ENCODE measurements around the gene ATP6AP1.

Gene ATP6AP1

DNA sequence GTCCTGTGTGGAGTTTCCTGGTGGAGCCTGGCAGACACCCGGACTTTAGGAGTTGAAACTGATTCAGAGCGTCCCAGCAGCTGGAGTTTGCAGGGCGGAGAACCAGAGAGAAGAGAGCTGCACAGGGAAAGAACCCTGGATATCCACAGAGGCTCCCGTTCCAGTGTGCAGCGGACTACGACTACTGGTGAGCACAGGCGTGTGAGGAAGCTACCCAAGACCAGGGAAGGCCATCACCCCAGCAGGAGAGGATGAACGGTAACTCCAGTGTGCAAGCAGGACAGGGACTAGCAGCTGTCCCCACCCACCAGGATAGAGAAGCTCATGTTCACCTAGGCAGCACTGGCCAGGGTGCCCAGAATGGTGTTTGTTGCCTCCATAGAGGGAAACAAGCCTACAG lies 48.3 kb downstream of the ATP6AP1 start:
- peaks cover 22% of the 10 kb centered on the region for H3K36me3 Mint-ChIP-seq (ENCODE audit: low read depth)
- H3K4me1 Mint-ChIP-seq (ENCODE audit: low read depth): peaks cover 19% of the 10 kb centered on the region
- H3K9me3 Mint-ChIP-seq: no peaks in the 10 kb centered on the region
- H3K27me3 Mint-ChIP-seq: peaks cover 9% of the 10 kb centered on the region
- H3K4me3 Mint-ChIP-seq: no peak overlapping the region
- no peak for DNase-seq
- no peak overlapping the region for H3K27ac Mint-ChIP-seq

DNA sequence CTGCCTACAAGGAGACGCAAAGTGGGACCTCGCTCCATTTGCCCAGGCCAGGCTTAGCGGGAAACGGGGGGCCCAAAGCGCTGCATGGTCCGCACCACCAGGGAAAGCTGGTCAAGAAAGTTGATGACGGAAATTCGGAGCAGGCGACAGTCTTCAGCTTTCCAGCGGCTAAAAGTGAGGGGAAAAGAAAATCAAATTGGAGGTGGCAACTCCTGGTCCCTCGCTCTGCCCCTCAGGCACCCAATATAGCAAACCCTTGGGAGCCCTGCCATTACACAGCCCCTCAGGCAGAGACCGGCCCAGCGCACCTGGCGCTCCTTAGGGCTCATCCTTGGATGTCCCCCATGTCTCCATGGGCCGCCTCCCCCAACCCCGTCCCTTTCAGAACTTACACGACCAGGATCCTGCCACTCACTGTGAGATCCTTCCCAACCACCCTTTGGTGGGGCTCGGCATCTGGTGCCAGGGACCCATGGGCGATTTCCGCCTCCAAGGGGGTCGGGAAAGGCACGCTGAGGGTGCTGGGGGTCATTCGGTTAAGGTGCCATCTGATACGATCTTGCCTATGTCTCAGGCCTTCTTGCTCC lies 49.5 kb downstream of the ATP6AP1 start:
- H3K4me1 Mint-ChIP-seq (ENCODE audit: low read depth): peaks cover 19% of the 10 kb centered on the region
- H3K36me3 Mint-ChIP-seq (ENCODE audit: low read depth): peaks cover 13% of the 10 kb centered on the region
- peak overlapping the region; percentile 84 for H3K4me3 Mint-ChIP-seq
- H3K27ac Mint-ChIP-seq: peak overlapping the region; percentile 94
- no peaks in the 10 kb centered on the region for H3K9me3 Mint-ChIP-seq
- H3K27me3 Mint-ChIP-seq: peaks cover 15% of the 10 kb centered on the region
- DNase-seq: no peak

DNA sequence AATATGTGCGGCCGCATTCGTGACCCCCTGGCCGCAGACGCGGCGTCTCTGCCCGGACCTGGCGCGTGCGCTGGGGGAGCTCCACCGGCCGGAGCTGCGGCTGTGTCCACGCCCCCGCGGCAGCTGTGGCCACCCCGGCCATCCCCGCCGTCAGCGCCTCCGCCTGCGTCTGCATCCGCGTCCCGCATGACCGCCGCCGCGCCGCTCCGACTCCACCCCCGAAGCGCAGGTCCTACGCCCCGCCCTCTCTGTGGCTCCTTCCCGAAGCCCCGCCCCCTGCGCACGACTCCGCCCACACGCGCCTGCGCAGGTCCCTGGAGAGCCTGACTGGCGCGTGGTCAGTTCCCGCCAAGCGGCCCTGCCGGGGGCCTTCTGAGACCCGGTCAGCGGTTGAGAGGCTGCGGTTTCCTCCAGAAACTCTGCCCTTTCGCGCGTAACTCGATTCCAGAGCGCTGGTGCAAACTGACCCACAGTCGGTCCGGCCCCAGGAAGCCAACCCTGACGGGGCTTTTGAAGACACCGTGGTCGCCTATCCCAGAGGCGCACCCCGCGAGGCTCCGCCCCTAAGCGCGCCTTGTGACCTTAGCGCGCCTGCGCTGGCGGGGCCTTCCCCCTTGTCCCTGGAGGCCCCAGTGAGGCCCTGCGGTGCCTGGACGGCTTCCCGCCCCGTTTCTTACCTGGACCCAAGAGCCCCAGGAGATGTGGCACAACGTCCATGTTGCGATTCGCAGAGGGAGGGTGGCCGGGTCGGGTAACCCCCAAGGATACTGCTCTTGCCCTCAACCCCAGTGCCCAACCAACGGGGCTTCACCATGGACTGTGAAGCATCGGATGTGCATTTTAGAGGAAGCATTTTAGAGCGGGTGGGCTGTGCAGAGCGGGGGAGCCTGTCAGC lies 50.5 kb downstream of the ATP6AP1 start, which contains the start of gene LAGE3:
Gene LAGE3, minus strand, starts transcription at position 554 of the 895 bp plus-strand sequence. Its CDS starts 366 bp downstream, at position 188.
- Mint-ChIP-seq H3K27me3 (peaks cover 19% of the 10 kb centered on the region), H3K4me3 (peak within 1 kb of the TSS; percentile 84), H3K9me3 (no peaks in the 10 kb centered on the region), H3K4me1 (ENCODE audit: low read depth) (peaks cover 27% of the 10 kb centered on the region), H3K36me3 (ENCODE audit: low read depth) (peaks cover 15% of the 10 kb centered on the region), H3K27ac (peak within 1 kb of the TSS; percentile 94)
- peak; percentile 97 for DNase-seq

DNA sequence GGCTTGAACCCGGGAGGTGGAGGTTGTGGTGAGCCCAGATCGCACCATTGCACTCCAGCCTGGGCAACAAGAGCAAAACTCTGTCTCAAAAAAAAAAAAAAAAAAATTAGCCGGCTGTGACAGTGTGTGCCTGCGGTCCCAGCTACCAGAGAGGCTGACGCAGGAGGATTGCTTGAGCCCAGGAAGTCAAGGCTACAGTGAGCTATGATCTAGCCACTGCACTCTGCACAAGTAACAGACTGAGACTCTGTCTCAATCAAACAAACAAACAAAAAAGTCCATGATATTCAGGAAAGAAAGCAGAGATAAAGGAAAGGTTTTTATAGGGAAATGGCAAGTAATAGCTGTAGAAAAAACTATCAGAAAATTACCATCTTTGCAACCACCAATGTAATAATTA lies 52.7 kb downstream of the ATP6AP1 start:
- Mint-ChIP-seq H3K36me3 (ENCODE audit: low read depth) (peaks cover 26% of the 10 kb centered on the region), H3K4me1 (ENCODE audit: low read depth) (peaks cover 32% of the 10 kb centered on the region), H3K27ac (no peak overlapping the region), H3K27me3 (peaks cover 14% of the 10 kb centered on the region), H3K4me3 (no peak overlapping the region), H3K9me3 (no peaks in the 10 kb centered on the region)
- no peak for DNase-seq

DNA sequence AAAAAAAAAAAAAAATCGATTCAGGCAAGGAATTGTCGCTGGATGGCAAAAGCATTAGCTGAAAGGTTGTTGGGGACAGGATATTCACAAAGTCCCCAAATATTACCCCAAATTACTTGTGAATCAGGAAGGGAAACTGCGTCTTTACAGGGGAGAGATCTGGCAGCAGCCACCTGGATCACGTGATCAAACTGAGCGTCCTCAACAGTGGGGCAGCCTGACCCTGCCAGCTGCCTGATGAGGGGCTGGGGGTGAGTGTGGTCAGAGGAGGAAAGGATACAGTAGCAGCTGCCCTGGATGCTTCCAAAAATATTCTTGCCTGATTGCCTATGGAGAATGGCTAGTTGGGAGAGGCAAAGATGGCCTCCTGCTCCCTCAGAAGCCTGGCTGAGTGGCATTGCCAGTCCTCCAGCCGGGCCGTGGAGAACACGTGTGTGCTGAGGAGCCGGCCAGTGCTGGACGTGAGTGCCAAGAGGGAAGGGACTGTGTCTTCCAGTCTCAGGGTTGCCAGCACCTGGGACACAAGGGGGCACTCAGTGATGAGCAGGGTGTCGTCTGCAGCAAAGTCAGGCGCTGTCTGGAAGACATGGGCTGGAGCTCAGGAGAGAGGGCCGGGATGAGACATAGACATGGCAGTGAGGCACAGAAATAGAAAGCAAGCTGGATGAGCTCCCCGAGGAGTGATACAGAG lies 53.6 kb downstream of the ATP6AP1 start:
- peaks cover 34% of the 10 kb centered on the region for H3K4me1 Mint-ChIP-seq (ENCODE audit: low read depth)
- H3K9me3 Mint-ChIP-seq: no peaks in the 10 kb centered on the region
- no peak for DNase-seq
- H3K4me3 Mint-ChIP-seq: no peak overlapping the region
- H3K27ac Mint-ChIP-seq: no peak overlapping the region
- peaks cover 28% of the 10 kb centered on the region for H3K36me3 Mint-ChIP-seq (ENCODE audit: low read depth)
- H3K27me3 Mint-ChIP-seq: peaks cover 14% of the 10 kb centered on the region

DNA sequence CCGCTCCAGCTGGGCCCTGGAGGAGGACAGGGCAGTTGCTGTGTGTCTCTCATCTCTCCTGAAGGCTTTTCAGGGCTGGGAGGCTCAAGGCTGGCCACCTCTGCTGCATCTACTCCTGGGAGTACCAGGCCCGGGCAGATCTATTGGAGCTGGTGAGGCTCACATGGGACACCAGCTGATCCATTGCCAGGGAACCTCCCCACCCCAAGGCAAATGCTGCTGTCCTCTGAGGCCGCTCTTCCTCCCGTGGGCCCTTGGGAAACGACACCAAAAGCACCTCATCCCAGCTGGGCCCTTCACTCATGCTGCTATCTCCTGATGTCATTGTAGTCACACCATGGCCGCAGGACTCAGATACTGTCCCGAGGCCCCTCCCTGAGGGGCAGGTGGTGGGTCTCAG lies 54.3 kb downstream of the ATP6AP1 start:
- DNase-seq: no peak
- Mint-ChIP-seq H3K27me3 (peaks cover 15% of the 10 kb centered on the region), H3K4me1 (ENCODE audit: low read depth) (peaks cover 29% of the 10 kb centered on the region), H3K4me3 (no peak overlapping the region), H3K27ac (no peak overlapping the region), H3K9me3 (no peaks in the 10 kb centered on the region), H3K36me3 (ENCODE audit: low read depth) (peaks cover 36% of the 10 kb centered on the region)

DNA sequence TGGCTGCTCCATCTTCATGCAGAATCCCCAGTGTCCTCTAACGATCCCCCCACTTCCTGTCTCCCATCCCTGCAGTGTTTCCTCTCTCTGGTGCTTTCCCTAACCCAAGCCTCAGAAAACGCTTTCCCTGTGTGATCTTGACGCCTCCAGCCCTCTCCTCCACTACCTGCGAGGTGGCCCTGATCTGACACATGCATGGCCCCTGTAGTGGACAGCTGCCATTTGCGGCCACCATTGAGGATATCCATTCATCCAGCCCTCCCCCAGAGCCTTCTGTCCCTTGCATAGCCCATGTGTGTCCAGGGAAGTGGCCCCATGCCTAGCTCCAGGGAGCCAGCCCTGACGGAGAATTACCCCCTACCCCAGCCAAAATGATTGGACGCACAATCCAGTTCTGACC lies 54.8 kb downstream of the ATP6AP1 start:
- Mint-ChIP-seq H3K4me1 (ENCODE audit: low read depth) (peaks cover 33% of the 10 kb centered on the region), H3K36me3 (ENCODE audit: low read depth) (peaks cover 41% of the 10 kb centered on the region), H3K9me3 (no peaks in the 10 kb centered on the region), H3K4me3 (peak overlapping the region; percentile 13), H3K27ac (peak overlapping the region; percentile 67), H3K27me3 (peaks cover 19% of the 10 kb centered on the region)
- no peak for DNase-seq

DNA sequence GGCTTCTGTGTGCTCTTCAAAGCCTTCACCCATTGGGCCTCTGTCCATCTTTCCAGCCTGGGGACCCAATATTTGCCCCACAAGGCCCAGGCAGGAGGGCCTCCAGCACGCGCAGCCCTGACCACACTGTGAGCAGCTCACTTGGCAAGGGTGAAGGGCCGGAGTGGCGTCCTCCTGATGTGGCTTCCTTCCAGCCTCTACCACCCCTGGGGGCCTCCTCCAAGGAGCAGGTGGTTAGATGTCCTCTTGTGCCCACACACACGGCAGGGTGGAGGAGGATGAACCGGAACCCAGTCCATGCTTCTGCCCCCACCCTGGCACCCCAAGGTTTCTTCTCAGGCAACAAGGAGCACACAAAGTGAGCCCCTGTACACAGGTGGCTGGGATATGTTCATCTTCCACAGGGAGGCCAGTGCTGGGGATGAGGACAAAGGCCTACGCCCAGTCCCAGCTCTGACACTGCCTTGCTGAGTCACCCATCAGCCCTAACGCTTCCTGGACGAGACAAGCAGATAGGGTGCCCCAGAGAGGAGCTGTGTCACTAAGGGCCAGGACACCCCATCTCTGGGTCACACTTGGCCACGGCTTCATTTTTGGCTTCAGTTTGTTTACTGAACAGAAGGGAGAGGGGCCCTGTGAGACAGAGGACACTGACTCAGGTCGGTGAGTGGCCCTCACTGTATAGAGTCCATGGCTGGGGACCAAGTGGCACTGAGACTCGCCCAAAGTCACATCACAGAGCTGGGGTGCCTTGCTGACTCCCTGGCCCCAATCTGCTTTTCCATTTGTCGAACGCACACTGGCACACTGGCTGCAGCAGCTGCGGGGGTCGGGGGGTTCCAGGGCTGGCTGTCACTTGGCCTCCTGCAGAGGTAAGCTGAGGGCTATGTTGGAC lies 56.0 kb downstream of the ATP6AP1 start:
- Mint-ChIP-seq H3K36me3 (ENCODE audit: low read depth) (peaks cover 48% of the 10 kb centered on the region), H3K27ac (peak overlapping the region; percentile 61), H3K27me3 (peaks cover 19% of the 10 kb centered on the region), H3K4me3 (peak overlapping the region; percentile 78), H3K9me3 (no peaks in the 10 kb centered on the region), H3K4me1 (ENCODE audit: low read depth) (peaks cover 40% of the 10 kb centered on the region)
- DNase-seq: no peak

DNA sequence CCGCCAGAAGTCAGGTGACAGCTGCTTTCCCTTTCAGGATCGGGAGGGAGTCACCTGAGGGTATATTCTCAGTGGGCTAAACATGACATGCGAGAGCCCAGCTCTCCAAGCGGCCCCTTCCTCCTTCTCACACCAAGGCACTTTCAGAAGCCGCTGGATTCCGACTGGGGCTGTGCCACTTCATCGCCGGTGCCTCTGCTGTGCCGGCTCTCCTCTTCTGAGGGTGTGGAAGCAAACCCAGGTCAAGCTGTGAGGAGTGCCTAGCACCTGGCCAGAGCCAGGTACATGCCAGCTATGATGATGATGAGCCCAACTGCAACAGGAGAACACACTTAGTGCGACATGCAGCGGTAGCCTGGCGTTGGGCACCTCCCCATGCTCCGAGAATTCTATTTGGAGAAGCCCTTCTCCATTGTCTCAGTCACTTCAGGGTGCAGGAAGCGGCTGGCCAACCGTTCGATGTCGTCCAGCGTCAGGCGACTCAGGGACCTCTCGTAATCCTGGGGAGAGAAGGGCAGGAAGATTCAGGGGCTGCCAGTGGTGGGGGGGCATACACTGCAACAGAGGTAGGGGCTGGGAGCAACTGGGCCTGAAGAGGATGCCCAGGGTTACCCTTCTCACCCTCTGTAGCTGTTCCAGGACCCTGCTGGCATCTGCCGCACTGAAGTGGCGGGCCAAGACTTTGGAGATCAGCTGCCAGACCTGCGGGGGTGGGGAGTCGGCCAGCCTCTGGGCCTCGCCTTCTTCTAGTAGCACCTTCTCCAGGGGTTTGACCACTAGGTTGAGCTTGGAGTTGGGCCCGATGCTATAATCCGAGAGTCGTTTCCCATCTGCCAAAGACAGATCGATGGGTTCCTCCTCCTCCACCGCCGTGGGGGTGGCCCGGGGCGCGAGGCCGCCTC lies 56.9 kb downstream of the ATP6AP1 start:
- no peak for DNase-seq
- Mint-ChIP-seq H3K4me1 (ENCODE audit: low read depth) (peaks cover 39% of the 10 kb centered on the region), H3K36me3 (ENCODE audit: low read depth) (peaks cover 55% of the 10 kb centered on the region), H3K27me3 (peaks cover 19% of the 10 kb centered on the region), H3K9me3 (no peaks in the 10 kb centered on the region), H3K4me3 (peak overlapping the region; percentile 78), H3K27ac (peak overlapping the region; percentile 61)

DNA sequence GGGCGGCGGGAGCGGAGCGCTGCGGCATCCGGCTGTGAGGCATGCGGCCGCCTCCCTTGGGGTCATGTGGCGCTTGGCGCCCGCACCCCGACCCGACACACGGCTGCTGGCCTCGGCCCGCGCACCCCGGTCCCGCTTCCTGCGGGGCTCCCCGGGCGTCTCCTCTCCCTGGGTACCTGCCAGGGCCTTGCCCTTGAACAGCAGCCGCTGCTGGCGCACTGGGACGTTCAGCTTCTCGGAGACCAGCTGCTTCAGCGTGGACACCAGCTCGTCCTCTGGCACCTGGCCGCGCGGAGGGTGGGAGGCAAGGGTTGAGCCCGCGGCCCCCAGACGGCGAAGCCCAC lies 57.5 kb downstream of the ATP6AP1 start:
- no peaks in the 10 kb centered on the region for H3K9me3 Mint-ChIP-seq
- no peak overlapping the region for H3K27ac Mint-ChIP-seq
- peak overlapping the region; percentile 78 for H3K4me3 Mint-ChIP-seq
- peaks cover 55% of the 10 kb centered on the region for H3K36me3 Mint-ChIP-seq (ENCODE audit: low read depth)
- peak; percentile 61 for DNase-seq
- H3K4me1 Mint-ChIP-seq (ENCODE audit: low read depth): peaks cover 39% of the 10 kb centered on the region
- H3K27me3 Mint-ChIP-seq: peaks cover 19% of the 10 kb centered on the region
